ENCODE data around the gene PRKCZ. TPM values are rescaled to one million over a fixed set of nuclear protein-coding genes. Genes with fewer than 3 reads are reported as not detected.

Gene PRKCZ
- total and polyA plus RNA-seq, 9 of the 15 experiments (the other 6 are each of a cell fraction or from before 2014, with no cell fraction given), result 0.07 to 3.1 (median 1.3) TPM

DNA sequence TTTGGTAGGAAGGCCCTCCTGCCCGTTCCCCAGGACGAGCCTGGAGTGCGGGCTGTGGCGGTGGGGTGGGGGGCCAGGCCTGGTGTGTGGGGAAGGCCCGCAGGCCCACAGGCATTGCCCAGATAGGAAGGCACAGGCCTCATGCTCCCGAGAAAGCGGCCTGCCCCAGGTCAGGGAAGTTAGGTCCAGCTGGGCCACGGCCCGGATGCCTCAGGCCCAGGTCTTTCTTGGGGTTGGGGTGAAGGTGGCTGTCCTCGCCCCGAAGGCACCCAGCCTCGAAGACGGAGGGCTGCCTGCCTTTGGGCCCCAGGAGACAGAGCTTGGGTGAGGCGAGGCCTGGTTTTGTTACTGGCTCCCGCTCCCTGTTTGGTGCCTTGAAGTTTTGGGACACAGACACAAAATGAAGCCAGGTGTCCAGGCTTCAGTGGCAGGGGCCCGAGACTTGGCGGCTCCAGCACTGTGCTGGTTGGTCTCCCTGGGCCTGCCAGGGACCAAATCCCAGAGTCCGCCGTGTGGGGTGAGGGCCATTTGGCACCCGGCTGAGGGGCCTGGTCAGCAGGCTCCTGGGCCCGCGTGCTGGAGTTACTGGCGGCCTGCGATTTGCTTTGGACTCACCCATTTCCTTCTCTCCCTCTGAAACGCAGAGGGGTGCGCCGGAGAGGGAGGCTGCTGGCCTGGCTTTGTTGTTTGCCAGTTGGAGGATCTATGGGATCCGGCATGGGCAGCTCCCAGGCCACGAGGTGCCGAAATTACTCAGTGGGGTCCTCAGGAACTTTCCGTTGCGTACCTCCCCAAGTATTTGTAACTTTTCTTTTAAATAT lies 179.9 kb downstream of the PRKCZ start (continued):
- TF ChIP-seq L3MBTL2 (IDR thresholded peaks at IDR 0.05) (peak; percentile 96), SMARCA5 (IDR thresholded peaks at IDR 0.05) (no peak), CC2D1A (IDR thresholded peaks at IDR 0.05) (no peak), NR2C2 (CRISPR knock-in tag; IDR thresholded peaks at IDR 0.05) (no peak), NR2C2 (tag; IDR thresholded peaks at IDR 0.05) (no peak), DMBX1 (CRISPR knock-in tag; IDR thresholded peaks at IDR 0.05; ENCODE audit: borderline replicate concordance) (peak; percentile 64; the same call in 1 of the 2 replicates), ZNF589 (CRISPR knock-in tag; IDR thresholded peaks at IDR 0.05; ENCODE audit: low read depth) (no peak), ZKSCAN3 (CRISPR knock-in tag; IDR thresholded peaks at IDR 0.05) (no peak), U2AF2 (optimal IDR thresholded peaks at IDR 0.05; ENCODE audit: low read depth, low read length) (no peak), RFX7 (CRISPR knock-in tag; IDR thresholded peaks at IDR 0.05) (no peak), TBP (optimal IDR thresholded peaks at IDR 0.05; ENCODE audit: low read depth, low read length) (no peak)
- TF ChIP-seq, protein P1, sequence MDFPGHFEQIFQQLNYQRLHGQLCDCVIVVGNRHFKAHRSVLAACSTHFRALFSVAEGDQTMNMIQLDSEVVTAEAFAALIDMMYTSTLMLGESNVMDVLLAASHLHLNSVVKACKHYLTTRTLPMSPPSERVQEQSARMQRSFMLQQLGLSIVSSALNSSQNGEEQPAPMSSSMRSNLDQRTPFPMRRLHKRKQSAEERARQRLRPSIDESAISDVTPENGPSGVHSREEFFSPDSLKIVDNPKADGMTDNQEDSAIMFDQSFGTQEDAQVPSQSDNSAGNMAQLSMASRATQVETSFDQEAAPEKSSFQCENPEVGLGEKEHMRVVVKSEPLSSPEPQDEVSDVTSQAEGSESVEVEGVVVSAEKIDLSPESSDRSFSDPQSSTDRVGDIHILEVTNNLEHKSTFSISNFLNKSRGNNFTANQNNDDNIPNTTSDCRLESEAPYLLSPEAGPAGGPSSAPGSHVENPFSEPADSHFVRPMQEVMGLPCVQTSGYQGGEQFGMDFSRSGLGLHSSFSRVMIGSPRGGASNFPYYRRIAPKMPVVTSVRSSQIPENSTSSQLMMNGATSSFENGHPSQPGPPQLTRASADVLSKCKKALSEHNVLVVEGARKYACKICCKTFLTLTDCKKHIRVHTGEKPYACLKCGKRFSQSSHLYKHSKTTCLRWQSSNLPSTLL (IDR thresholded peaks at IDR 0.05), result no peak
- TF ChIP-seq, protein P2, sequence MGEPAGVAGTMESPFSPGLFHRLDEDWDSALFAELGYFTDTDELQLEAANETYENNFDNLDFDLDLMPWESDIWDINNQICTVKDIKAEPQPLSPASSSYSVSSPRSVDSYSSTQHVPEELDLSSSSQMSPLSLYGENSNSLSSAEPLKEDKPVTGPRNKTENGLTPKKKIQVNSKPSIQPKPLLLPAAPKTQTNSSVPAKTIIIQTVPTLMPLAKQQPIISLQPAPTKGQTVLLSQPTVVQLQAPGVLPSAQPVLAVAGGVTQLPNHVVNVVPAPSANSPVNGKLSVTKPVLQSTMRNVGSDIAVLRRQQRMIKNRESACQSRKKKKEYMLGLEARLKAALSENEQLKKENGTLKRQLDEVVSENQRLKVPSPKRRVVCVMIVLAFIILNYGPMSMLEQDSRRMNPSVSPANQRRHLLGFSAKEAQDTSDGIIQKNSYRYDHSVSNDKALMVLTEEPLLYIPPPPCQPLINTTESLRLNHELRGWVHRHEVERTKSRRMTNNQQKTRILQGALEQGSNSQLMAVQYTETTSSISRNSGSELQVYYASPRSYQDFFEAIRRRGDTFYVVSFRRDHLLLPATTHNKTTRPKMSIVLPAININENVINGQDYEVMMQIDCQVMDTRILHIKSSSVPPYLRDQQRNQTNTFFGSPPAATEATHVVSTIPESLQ (CRISPR knock-in tag; IDR thresholded peaks at IDR 0.05), result no peak
- TF ChIP-seq, protein P3, sequence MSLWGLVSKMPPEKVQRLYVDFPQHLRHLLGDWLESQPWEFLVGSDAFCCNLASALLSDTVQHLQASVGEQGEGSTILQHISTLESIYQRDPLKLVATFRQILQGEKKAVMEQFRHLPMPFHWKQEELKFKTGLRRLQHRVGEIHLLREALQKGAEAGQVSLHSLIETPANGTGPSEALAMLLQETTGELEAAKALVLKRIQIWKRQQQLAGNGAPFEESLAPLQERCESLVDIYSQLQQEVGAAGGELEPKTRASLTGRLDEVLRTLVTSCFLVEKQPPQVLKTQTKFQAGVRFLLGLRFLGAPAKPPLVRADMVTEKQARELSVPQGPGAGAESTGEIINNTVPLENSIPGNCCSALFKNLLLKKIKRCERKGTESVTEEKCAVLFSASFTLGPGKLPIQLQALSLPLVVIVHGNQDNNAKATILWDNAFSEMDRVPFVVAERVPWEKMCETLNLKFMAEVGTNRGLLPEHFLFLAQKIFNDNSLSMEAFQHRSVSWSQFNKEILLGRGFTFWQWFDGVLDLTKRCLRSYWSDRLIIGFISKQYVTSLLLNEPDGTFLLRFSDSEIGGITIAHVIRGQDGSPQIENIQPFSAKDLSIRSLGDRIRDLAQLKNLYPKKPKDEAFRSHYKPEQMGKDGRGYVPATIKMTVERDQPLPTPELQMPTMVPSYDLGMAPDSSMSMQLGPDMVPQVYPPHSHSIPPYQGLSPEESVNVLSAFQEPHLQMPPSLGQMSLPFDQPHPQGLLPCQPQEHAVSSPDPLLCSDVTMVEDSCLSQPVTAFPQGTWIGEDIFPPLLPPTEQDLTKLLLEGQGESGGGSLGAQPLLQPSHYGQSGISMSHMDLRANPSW (CRISPR knock-in tag; IDR thresholded peaks at IDR 0.05), result no peak
- TF ChIP-seq, protein P4, sequence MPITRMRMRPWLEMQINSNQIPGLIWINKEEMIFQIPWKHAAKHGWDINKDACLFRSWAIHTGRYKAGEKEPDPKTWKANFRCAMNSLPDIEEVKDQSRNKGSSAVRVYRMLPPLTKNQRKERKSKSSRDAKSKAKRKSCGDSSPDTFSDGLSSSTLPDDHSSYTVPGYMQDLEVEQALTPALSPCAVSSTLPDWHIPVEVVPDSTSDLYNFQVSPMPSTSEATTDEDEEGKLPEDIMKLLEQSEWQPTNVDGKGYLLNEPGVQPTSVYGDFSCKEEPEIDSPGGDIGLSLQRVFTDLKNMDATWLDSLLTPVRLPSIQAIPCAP (CRISPR knock-in tag; IDR thresholded peaks at IDR 0.05; ENCODE audit: borderline replicate concordance), result no peak
